NCI-H446 treated with DMSO at 0.1 percent for 48 hours (cell line): Measurements from ENCODE around the gene ZBTB44.

ENCODE experiments used
- DNase-seq: peaks from one replicate; lab custom pipeline; 2025; lab: John Stamatoyannopoulos, UW

Gene ZBTB44

GRCh38 chr11:130214861-130215530 is 99.7 kb downstream of the ZBTB44 start:
- DNase-seq: no peak

- DNase-seq: no peak
These were observed 100.8 kb downstream of the ZBTB44 start for GRCh38 chr11:130213979-130214281.

GRCh38 chr11:130213143-130213978 is 101.4 kb downstream of the ZBTB44 start:
- DNase-seq: no peak

- DNase-seq: no peak
These were observed 102.2 kb downstream of the ZBTB44 start for GRCh38 chr11:130212431-130212961.

- no peak for DNase-seq
These were observed 102.8 kb downstream of the ZBTB44 start for GRCh38 chr11:130211781-130212401.

- no peak for DNase-seq
These were observed 103.6 kb downstream of the ZBTB44 start for GRCh38 chr11:130211144-130211543.

- DNase-seq: no peak
These were observed 104.5 kb downstream of the ZBTB44 start for GRCh38 chr11:130209954-130210854.

GRCh38 chr11:130209128-130209932 is 105.4 kb downstream of the ZBTB44 start:
- DNase-seq: no peak

GRCh38 chr11:130208241-130209127 is 106.2 kb downstream of the ZBTB44 start:
- DNase-seq: no peak

GRCh38 chr11:130206141-130206540 is 108.6 kb downstream of the ZBTB44 start:
- DNase-seq: no peak

GRCh38 chr11:130204703-130205095 is 110.0 kb downstream of the ZBTB44 start:
- no peak for DNase-seq

GRCh38 chr11:130203766-130204702 is 110.7 kb downstream of the ZBTB44 start:
- no peak for DNase-seq

GRCh38 chr11:130202818-130203689 is 111.7 kb downstream of the ZBTB44 start:
- DNase-seq: no peak

GRCh38 chr11:130202009-130202817 is 112.5 kb downstream of the ZBTB44 start:
- no peak for DNase-seq

GRCh38 chr11:130201026-130201425 is 113.7 kb downstream of the ZBTB44 start:
- DNase-seq: no peak

GRCh38 chr11:130199792-130200191 is 114.9 kb downstream of the ZBTB44 start:
- DNase-seq: no peak

GRCh38 chr11:130198964-130199363 is 115.8 kb downstream of the ZBTB44 start:
- DNase-seq: no peak
